Fibroblast of skin of right quadriceps (primary cell): ENCODE results near the gene SYT12.

Experiments used
- DNase-seq: peaks from one replicate; pipeline ENCODE4 v3.0.0-alpha.2; 2013

Gene SYT12

GRCh38 chr11:67058506-67058905, 35.6 kb downstream of the SYT12 start:
- DNase-seq: no peak

- DNase-seq: no peak
These were observed 36.7 kb downstream of the SYT12 start for GRCh38 chr11:67059671-67060070.

GRCh38 chr11:67060111-67060522, 37.2 kb downstream of the SYT12 start:
- no peak for DNase-seq

GRCh38 chr11:67062526-67063373, 39.8 kb downstream of the SYT12 start:
- DNase-seq: no peak

GRCh38 chr11:67066333-67066709, 43.4 kb downstream of the SYT12 start:
- no peak for DNase-seq

GRCh38 chr11:67071420-67072284, 48.7 kb downstream of the SYT12 start:
- DNase-seq: peak; percentile 44

- DNase-seq: no peak
These were observed 49.4 kb downstream of the SYT12 start for GRCh38 chr11:67072295-67072694.

GRCh38 chr11:67073908-67074307, 51.0 kb downstream of the SYT12 start:
- no peak for DNase-seq

- no peak for DNase-seq
These were observed 53.3 kb downstream of the SYT12 start for GRCh38 chr11:67076202-67076601.

GRCh38 chr11:67079065-67079705, 56.3 kb downstream of the SYT12 start:
- no peak for DNase-seq

GRCh38 chr11:67082071-67082791, 59.3 kb downstream of the SYT12 start:
- no peak for DNase-seq

- no peak for DNase-seq
These were observed 60.9 kb downstream of the SYT12 start for GRCh38 chr11:67083786-67084366.

- no peak for DNase-seq
These were observed 62.7 kb downstream of the SYT12 start for GRCh38 chr11:67085617-67086016.

- no peak for DNase-seq
These were observed 67.8 kb downstream of the SYT12 start for GRCh38 chr11:67090717-67091116.

- DNase-seq: no peak
These were observed 72.2 kb downstream of the SYT12 start for GRCh38 chr11:67095214-67095507.

- DNase-seq: no peak
These were observed 76.0 kb downstream of the SYT12 start for GRCh38 chr11:67098799-67099429.

- no peak for DNase-seq
These were observed 76.9 kb downstream of the SYT12 start for GRCh38 chr11:67099831-67100324.
